K562 (cell line): ENCODE measurements around the gene AGRN.

Experiments
- CC2D1A ChIP-seq: fragments of 450-650 bp; IDR thresholded peaks from 2 replicates; pipeline ENCODE4 v1.6.1; 2017; ENCODE audit warnings: mild to moderate bottlenecking
- CTCF ChIP-seq, 3 experiments: IDR thresholded peaks in 2 of 3; conservative IDR thresholded peaks in 1 of 3; 2 replicates each; pipeline ENCODE4 v1.5.1; 2011 to 2012; ENCODE audit warnings: low read length in 3 of 3, mild to moderate bottlenecking in 3 of 3, control low read depth in 2 of 3, improper control_type of control experiment in 1 of 3, inconsistent platforms in 1 of 3, low read depth in 1 of 3, mixed read lengths in 1 of 3, moderate library complexity in 1 of 3; ENCODE audit not compliant: insufficient read depth in 2 of 3
- MYBL2 ChIP-seq, 2 experiments: fragments of 450-650 bp in 1 of 2; sonication (generic) in 1 of 2; formaldehyde crosslinking in 1 of 2; IDR thresholded peaks; 2 replicates each; pipeline versions ENCODE4 v1.6.1 to v1.8.1; 2017 to 2022; ENCODE audit warnings: borderline replicate concordance in 1 of 2, inconsistent platforms in 1 of 2, low read depth in 1 of 2, mild to moderate bottlenecking in 1 of 2, missing genetic modification reagents in 1 of 2, moderate library complexity in 1 of 2
- PHB ChIP-seq: fragments of 250-450 bp; sonication (Bioruptor Pico); IDR thresholded peaks from 2 replicates; pipeline ENCODE4 v1.5.0; 2021
- POLR2AphosphoS5 ChIP-seq: IDR thresholded peaks from 2 replicates; pipeline ENCODE4 v1.6.1; 2011; ENCODE audit warnings: mild to moderate bottlenecking, low read depth, low read length, moderate library complexity; ENCODE audit not compliant: control insufficient read depth, insufficient read depth
- SMARCA5 ChIP-seq: fragments of 450-650 bp; IDR thresholded peaks from 2 replicates; pipeline ENCODE4 v1.6.1; 2016
- TAF15 ChIP-seq: fragments of 200-400 bp; formaldehyde crosslinking; IDR thresholded peaks from 2 replicates; pipeline ENCODE4 v1.6.1; 2017; ENCODE audit warnings: mild to moderate bottlenecking, low read depth, low read length, moderate library complexity
- TBP ChIP-seq: optimal IDR thresholded peaks from 2 replicates; pipeline ENCODE3; 2011; ENCODE audit warnings: low read depth, low read length, improper control_type of control experiment
- TEAD4 ChIP-seq, 2 experiments: sonication (generic) in 1 of 2; formaldehyde crosslinking in 1 of 2; IDR thresholded peaks; 2 replicates each; pipeline versions ENCODE4 v1.6.1 to v1.8.0; 2012 to 2022; ENCODE audit warnings: borderline replicate concordance in 1 of 2, inconsistent platforms in 1 of 2, low read length in 1 of 2, mild to moderate bottlenecking in 1 of 2, missing genetic modification reagents in 1 of 2
- ZNF707 ChIP-seq: fragments of 250-450 bp; sonication (Bioruptor Pico); conservative IDR thresholded peaks from 2 replicates; pipeline ENCODE4 v1.8.0; 2022; ENCODE audit warnings: inconsistent platforms, mild to moderate bottlenecking, moderate library complexity
- ZSCAN29 ChIP-seq: fragments of 450-650 bp; IDR thresholded peaks from 2 replicates; pipeline ENCODE4 v1.6.1; 2017

GRCh38 chr1:1082239-1082775 lies 62.4 kb downstream of the AGRN start:
- no peak for TF ChIP-seq CC2D1A
- TF ChIP-seq TEAD4 (IDR thresholded peaks at IDR 0.05; ENCODE audit: low read length) = no peak
- no peak for TF ChIP-seq TEAD4 (CRISPR knock-in tag; IDR thresholded peaks at IDR 0.05; ENCODE audit: borderline replicate concordance)
- no peak for TF ChIP-seq MYBL2 (IDR thresholded peaks at IDR 0.05; ENCODE audit: low read depth)
- TF ChIP-seq MYBL2 (CRISPR knock-in tag; IDR thresholded peaks at IDR 0.05; ENCODE audit: borderline replicate concordance) = no peak
- no peak for TF ChIP-seq ZSCAN29
- TF ChIP-seq SMARCA5 = no peak
- no peak for TF ChIP-seq TBP
- TF ChIP-seq CTCF (IDR thresholded peaks at IDR 0.05 in 2 of 3, conservative IDR thresholded peaks at IDR 0.05 in 1 of 3; ENCODE audit: insufficient read depth in 2 of 3, low read depth in 1 of 3, low read length in 3 of 3) = no peak
- no peak for TF ChIP-seq POLR2AphosphoS5
- TF ChIP-seq PHB (CRISPR knock-in tag) = no peak
- TF ChIP-seq TAF15 = no peak
- TF ChIP-seq ZNF707 (CRISPR knock-in tag) = no peak
